HCT116 (cell line): Measurements from ENCODE around the gene HYAL4.

Source experiments
- CEBPB ChIP-seq: IDR thresholded peaks from 2 replicates; pipeline ENCODE4 v1.6.1; 2012; ENCODE audit warnings: low read depth
- EGR1 ChIP-seq: IDR thresholded peaks from 2 replicates; pipeline ENCODE4 v1.6.1; 2012; ENCODE audit warnings: low read depth
- EZH2 ChIP-seq: fragments of 200-600 bp; sonication (generic); IDR thresholded peaks from 2 replicates; pipeline ENCODE4 v1.6.1; 2017; ENCODE audit warnings: antibody characterized with exemption, mixed run types
- EZH2phosphoT487 ChIP-seq: fragments of 200-600 bp; IDR thresholded peaks from 2 replicates; pipeline ENCODE4 v1.6.1; 2018; ENCODE audit warnings: antibody characterized with exemption, borderline replicate concordance
- JUND ChIP-seq: IDR thresholded peaks from 2 replicates; pipeline ENCODE4 v1.6.1; 2012
- MAX ChIP-seq: IDR thresholded peaks from 2 replicates; pipeline ENCODE4 v1.6.1; 2012
- POLR2A ChIP-seq: IDR thresholded peaks from 2 replicates; pipeline ENCODE4 v1.7.0; 2011; ENCODE audit warnings: borderline replicate concordance; ENCODE audit not compliant: insufficient read depth, insufficient read length; ENCODE audit errors: extremely low read depth
- POLR2AphosphoS5 ChIP-seq: IDR thresholded peaks from 2 replicates; pipeline ENCODE4 v1.6.1; 2011; ENCODE audit warnings: mild to moderate bottlenecking, low read depth, low read length, moderate library complexity
- SRF ChIP-seq: IDR thresholded peaks from 2 replicates; pipeline ENCODE4 v1.6.1; 2012; ENCODE audit warnings: low read depth
- YY1 ChIP-seq: IDR thresholded peaks from 2 replicates; pipeline ENCODE4 v1.6.1; 2011; ENCODE audit warnings: low read length, low read depth, moderate library complexity, mild to moderate bottlenecking; ENCODE audit not compliant: insufficient replicate concordance; ENCODE audit errors: extremely low read depth
- ZBTB33 ChIP-seq: IDR thresholded peaks from 2 replicates; pipeline ENCODE4 v1.6.1; 2011; ENCODE audit warnings: mild to moderate bottlenecking, low read length, moderate library complexity; ENCODE audit not compliant: insufficient replicate concordance; ENCODE audit errors: extremely low read depth
- TF ChIP-seq, protein P1 (sequence below), 3 experiments: fragments of 200-600 bp in 1 of 3; sonication (generic) in 1 of 3; IDR thresholded peaks in 2 of 3; conservative IDR thresholded peaks in 1 of 3; 2 replicates each; pipeline ENCODE4 v1.5.1; 2012 to 2017; ENCODE audit warnings: low read depth in 2 of 3, low read length in 2 of 3, antibody characterized with exemption in 1 of 3, borderline replicate concordance in 1 of 3, control low read depth in 1 of 3, mild to moderate bottlenecking in 1 of 3, mixed read lengths in 1 of 3, mixed run types in 1 of 3, moderate library complexity in 1 of 3; ENCODE audit not compliant: insufficient read depth in 1 of 3

DNA sequence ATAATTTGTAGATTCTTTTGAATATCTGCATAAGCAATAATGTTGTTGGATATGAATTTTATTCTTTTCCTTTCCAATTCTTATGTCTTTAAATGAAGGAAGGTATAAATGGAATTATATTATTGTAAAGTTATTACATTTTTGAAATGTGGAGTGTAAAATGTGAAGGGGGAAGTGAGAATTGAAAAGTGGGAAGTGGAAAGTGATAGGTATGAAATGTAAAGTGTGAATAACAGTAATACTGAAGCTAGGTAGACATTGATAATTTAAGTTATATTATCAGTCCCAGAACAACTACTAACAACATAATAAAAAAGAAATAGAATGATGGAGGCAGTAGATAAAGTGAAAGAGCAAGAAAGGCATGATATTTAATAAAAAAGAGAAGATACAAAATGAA lies 39.7 kb upstream of the HYAL4 start:
- no peak for TF ChIP-seq YY1
- TF ChIP-seq, protein P1, sequence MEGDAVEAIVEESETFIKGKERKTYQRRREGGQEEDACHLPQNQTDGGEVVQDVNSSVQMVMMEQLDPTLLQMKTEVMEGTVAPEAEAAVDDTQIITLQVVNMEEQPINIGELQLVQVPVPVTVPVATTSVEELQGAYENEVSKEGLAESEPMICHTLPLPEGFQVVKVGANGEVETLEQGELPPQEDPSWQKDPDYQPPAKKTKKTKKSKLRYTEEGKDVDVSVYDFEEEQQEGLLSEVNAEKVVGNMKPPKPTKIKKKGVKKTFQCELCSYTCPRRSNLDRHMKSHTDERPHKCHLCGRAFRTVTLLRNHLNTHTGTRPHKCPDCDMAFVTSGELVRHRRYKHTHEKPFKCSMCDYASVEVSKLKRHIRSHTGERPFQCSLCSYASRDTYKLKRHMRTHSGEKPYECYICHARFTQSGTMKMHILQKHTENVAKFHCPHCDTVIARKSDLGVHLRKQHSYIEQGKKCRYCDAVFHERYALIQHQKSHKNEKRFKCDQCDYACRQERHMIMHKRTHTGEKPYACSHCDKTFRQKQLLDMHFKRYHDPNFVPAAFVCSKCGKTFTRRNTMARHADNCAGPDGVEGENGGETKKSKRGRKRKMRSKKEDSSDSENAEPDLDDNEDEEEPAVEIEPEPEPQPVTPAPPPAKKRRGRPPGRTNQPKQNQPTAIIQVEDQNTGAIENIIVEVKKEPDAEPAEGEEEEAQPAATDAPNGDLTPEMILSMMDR (IDR thresholded peaks at IDR 0.05 in 2 of 3, conservative IDR thresholded peaks at IDR 0.05 in 1 of 3; ENCODE audit: borderline replicate concordance in 1 of 3, insufficient read depth in 1 of 3, low read depth in 2 of 3, low read length in 2 of 3) = no peak
- no peak for TF ChIP-seq POLR2AphosphoS5
- no peak for TF ChIP-seq CEBPB
- TF ChIP-seq POLR2A = no peak
- no peak for TF ChIP-seq MAX
- TF ChIP-seq JUND = no peak
- TF ChIP-seq SRF = no peak
- no peak for TF ChIP-seq ZBTB33
- no peak for TF ChIP-seq EZH2phosphoT487
- no peak for TF ChIP-seq EZH2
- TF ChIP-seq EGR1 = no peak
